Keratinocyte (primary cell): ENCODE results near the gene SURF6. TPM values are rescaled to one million over a fixed set of nuclear protein-coding genes. Genes with fewer than 3 reads are reported as not detected.

ENCODE experiments used
- DNase-seq: peaks from one replicate; pipeline ENCODE4 v3.0.0-alpha.2; 2011; ENCODE audit warnings: low read depth, missing footprints, low spot score
- FAIRE-seq: peaks from 2 replicates; lab custom pipeline; 2011; peaks lifted over from hg19 to GRCh38; lab: Jason Lieb, UNC
- H2AFZ ChIP-seq: 2 replicates; pipeline ENCODE4 v1.6.0; 2012; ENCODE audit warnings: low read length, control low read depth, inconsistent platforms; ENCODE audit not compliant: control insufficient read depth
- H3K27ac ChIP-seq: 2 replicates; pipeline ENCODE4 v1.5.1; 2011; ENCODE audit warnings: low read length; ENCODE audit not compliant: control insufficient read depth, insufficient read depth
- H3K27me3 ChIP-seq: 3 replicates; pipeline ENCODE4 v1.6.0; 2011; ENCODE audit warnings: low read length; ENCODE audit not compliant: control insufficient read depth, insufficient read depth; ENCODE audit errors: extremely low read depth
- H3K36me3 ChIP-seq, 2 experiments: 2 replicates in 1 of 2; 3 replicates in 1 of 2; pipeline ENCODE4 v1.5.1; 2011; ENCODE audit warnings: low read length in 2 of 2, mild to moderate bottlenecking in 1 of 2; ENCODE audit not compliant: control insufficient read depth in 2 of 2, insufficient read depth in 2 of 2; ENCODE audit errors: extremely low read depth in 1 of 2
- H3K4me1 ChIP-seq: 3 replicates; pipeline ENCODE4 v1.5.1; 2011; ENCODE audit warnings: low read length; ENCODE audit not compliant: control insufficient read depth, insufficient read depth; ENCODE audit errors: extremely low read depth
- H3K4me2 ChIP-seq: 3 replicates; pipeline ENCODE4 v1.6.0; 2011; ENCODE audit warnings: low read depth, low read length; ENCODE audit not compliant: control insufficient read depth, insufficient read depth; ENCODE audit errors: extremely low read depth
- H3K4me3 ChIP-seq, 3 experiments: fragments of 200-600 bp in 1 of 3; sonication (generic) in 1 of 3; 2 replicates in 2 of 3; 3 replicates in 1 of 3; pipeline ENCODE4 v1.5.1; 2011 to 2016; ENCODE audit warnings: low read length in 3 of 3, mild to moderate bottlenecking in 3 of 3, control low read depth in 2 of 3, inconsistent platforms in 1 of 3, low read depth in 1 of 3, mixed read lengths in 1 of 3, mixed run types in 1 of 3, moderate library complexity in 1 of 3; ENCODE audit not compliant: control insufficient read depth in 2 of 3, insufficient read depth in 2 of 3; ENCODE audit errors: extremely low read depth in 1 of 3
- H3K79me2 ChIP-seq: 2 replicates; pipeline ENCODE4 v1.6.0; 2012; ENCODE audit warnings: low read length; ENCODE audit not compliant: control insufficient read depth, insufficient read depth
- H3K9ac ChIP-seq: 3 replicates; pipeline ENCODE4 v1.6.0; 2011; ENCODE audit warnings: low read length; ENCODE audit not compliant: control insufficient read depth, insufficient read depth; ENCODE audit errors: extremely low read depth
- H3K9me1 ChIP-seq: 3 replicates; pipeline ENCODE4 v1.6.0; 2011; ENCODE audit warnings: low read length; ENCODE audit not compliant: control insufficient read depth, insufficient read depth; ENCODE audit errors: extremely low read depth
- H3K9me3 ChIP-seq: 2 replicates; pipeline ENCODE4 v1.5.1; 2012; ENCODE audit warnings: low read depth, low read length; ENCODE audit not compliant: control insufficient read depth
- H4K20me1 ChIP-seq: 3 replicates; pipeline ENCODE4 v1.6.0; 2011; ENCODE audit warnings: low read length; ENCODE audit not compliant: control insufficient read depth, insufficient read depth; ENCODE audit errors: extremely low read depth
- EZH2 ChIP-seq: IDR thresholded peaks from one replicate; pipeline ENCODE4 v1.6.1; 2012; ENCODE audit warnings: inconsistent platforms, mild to moderate bottlenecking, low read length, moderate library complexity
- dilution Hi-C: fragments of 300-500 bp; cut with MboI; formaldehyde crosslinking; loops from one replicate; pipeline ENCODE4 v1.7.0; 2020; ENCODE audit warnings: low sequenced_read_pairs; ENCODE audit not compliant: extremely low pct_ligation_motif_present
- polyA plus RNA-seq, 5 experiments: library from polyadenylated mRNA; depleted of rRNA in 3 of 5; stranded (reverse) in 3 of 5; stranded (forward) in 1 of 5; unstranded in 1 of 5; fragments of >200 nt; gene quantifications; 1 replicate in 1 of 5; 2 replicates in 3 of 5; 3 replicates in 1 of 5; pipeline versions ENCODE4 v1.2.1 to v1.2.3, GENCODE V29; 2011 to 2012; ENCODE audit warnings: missing spikeins in 2 of 5, low read depth in 1 of 5, low replicate concordance in 1 of 5
- TF ChIP-seq, protein P1 (sequence below), 3 experiments: IDR thresholded peaks in 1 of 3; conservative IDR thresholded peaks in 1 of 3; optimal IDR thresholded peaks in 1 of 3; 2 replicates in 2 of 3; 3 replicates in 1 of 3; pipeline versions ENCODE3 to v1.5.1; 2011; ENCODE audit warnings: low read length in 3 of 3, mild to moderate bottlenecking in 3 of 3, moderate library complexity in 2 of 3, control low read depth in 1 of 3, inconsistent platforms in 1 of 3; ENCODE audit not compliant: insufficient read depth in 2 of 3; ENCODE audit errors: extremely low read depth in 1 of 3

SURF6 gene
- polyA plus RNA-seq, 1 donor (not counting 4 experiments of a cell fraction or from before 2014, with no cell fraction given) = 13.0 TPM

DNA sequence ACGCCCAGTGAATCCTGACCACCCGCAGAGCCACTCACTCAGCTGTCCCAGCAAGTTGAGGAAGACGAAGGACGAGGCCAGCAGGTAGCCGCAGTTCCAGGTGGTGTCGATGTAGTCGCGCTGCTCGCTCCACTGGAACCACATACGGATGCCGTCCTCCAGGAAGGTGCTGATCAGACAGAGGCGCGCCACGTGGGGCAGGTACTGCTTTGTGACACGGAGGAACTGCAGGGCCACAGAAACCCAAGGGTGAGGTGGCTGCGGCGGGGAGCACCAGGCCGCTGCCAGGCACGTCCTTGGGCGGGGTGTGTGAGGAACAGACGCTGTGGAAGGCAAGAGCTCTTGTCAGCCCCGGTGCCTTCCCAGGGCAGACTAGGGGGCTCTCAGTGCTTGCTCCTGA lies 31.2 kb upstream of the SURF6 start:
- peaks cover 75% of the 10 kb centered on the region for H3K4me1 ChIP-seq
- peaks cover 57% of the 10 kb centered on the region for H4K20me1 ChIP-seq
- DNase-seq (no peak), FAIRE-seq (no peak)
- H3K9me3 ChIP-seq = no peaks in the 10 kb centered on the region
- dilution Hi-C loops = no loop called here
- no peaks in the 10 kb centered on the region for H3K27me3 ChIP-seq
- H3K4me3 ChIP-seq = no peak overlapping the region
- no peak overlapping the region for H3K27ac ChIP-seq
- no peak overlapping the region for H3K4me2 ChIP-seq
- H3K36me3 ChIP-seq = peaks cover 41 to 58% of the 10 kb centered on the region in 2 experiments
- H3K9me1 ChIP-seq = peaks cover 6% of the 10 kb centered on the region
- H3K79me2 ChIP-seq = peaks cover 68% of the 10 kb centered on the region
- no peak overlapping the region for H2AFZ ChIP-seq
- TF ChIP-seq EZH2 = no peak
- TF ChIP-seq, protein P1, sequence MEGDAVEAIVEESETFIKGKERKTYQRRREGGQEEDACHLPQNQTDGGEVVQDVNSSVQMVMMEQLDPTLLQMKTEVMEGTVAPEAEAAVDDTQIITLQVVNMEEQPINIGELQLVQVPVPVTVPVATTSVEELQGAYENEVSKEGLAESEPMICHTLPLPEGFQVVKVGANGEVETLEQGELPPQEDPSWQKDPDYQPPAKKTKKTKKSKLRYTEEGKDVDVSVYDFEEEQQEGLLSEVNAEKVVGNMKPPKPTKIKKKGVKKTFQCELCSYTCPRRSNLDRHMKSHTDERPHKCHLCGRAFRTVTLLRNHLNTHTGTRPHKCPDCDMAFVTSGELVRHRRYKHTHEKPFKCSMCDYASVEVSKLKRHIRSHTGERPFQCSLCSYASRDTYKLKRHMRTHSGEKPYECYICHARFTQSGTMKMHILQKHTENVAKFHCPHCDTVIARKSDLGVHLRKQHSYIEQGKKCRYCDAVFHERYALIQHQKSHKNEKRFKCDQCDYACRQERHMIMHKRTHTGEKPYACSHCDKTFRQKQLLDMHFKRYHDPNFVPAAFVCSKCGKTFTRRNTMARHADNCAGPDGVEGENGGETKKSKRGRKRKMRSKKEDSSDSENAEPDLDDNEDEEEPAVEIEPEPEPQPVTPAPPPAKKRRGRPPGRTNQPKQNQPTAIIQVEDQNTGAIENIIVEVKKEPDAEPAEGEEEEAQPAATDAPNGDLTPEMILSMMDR (optimal IDR thresholded peaks at IDR 0.05 in 1 of 3, IDR thresholded peaks at IDR 0.05 in 1 of 3, conservative IDR thresholded peaks at IDR 0.05 in 1 of 3; ENCODE audit: extremely low read depth in 1 of 3, insufficient read depth in 2 of 3, low read length in 3 of 3) = no peak
- H3K9ac ChIP-seq = no peak overlapping the region

DNA sequence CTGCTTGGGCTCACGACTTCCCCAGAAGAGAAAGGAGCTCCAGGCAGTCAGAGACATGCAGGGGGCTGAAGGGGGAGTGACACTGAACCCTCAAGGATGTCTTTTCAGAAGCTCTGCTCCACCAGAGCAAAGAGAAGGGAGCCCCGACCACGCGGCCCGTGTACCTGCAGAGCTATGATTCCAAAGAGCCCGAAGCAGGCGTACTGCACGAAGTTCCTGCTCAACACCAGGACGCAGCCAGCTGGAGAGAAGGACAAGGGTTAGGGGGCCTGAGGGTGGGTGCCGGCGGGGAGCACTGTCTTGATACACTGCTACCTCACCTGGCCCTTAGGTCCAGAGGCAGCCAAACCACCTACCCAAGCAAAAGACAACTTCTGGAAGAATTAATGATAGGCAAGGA lies 30.4 kb upstream of the SURF6 start:
- DNase-seq = no peak
- Histone ChIP-seq H3K9me3 (no peaks in the 10 kb centered on the region), H3K27me3 (no peaks in the 10 kb centered on the region), H3K9ac (no peak overlapping the region), H3K27ac (no peak overlapping the region), H3K4me3 (no peak overlapping the region), H3K4me2 (no peak overlapping the region), H3K79me2 (peaks cover 60% of the 10 kb centered on the region), H3K36me3 (peaks cover 45 to 60% of the 10 kb centered on the region in 2 experiments), H2AFZ (no peak overlapping the region), H3K9me1 (no peaks in the 10 kb centered on the region), H3K4me1 (peaks cover 74% of the 10 kb centered on the region), H4K20me1 (peaks cover 50% of the 10 kb centered on the region)
- TF ChIP-seq EZH2 = no peak
- TF ChIP-seq, protein P1 (optimal IDR thresholded peaks at IDR 0.05 in 1 of 3, IDR thresholded peaks at IDR 0.05 in 1 of 3, conservative IDR thresholded peaks at IDR 0.05 in 1 of 3; ENCODE audit: extremely low read depth in 1 of 3, insufficient read depth in 2 of 3, low read length in 3 of 3) = no peak
- dilution Hi-C loops = no loop called here
- no peak for FAIRE-seq
